CD14-positive monocyte (primary cell): ENCODE measurements around the gene ZEB1. TPM values are rescaled to one million over a fixed set of nuclear protein-coding genes. Genes with fewer than 3 reads are reported as not detected.

Source experiments
- DNase-seq, 3 donors: peaks; one replicate each; pipeline ENCODE4 v3.0.0-alpha.2; 2011 to 2022
- H2AFZ ChIP-seq: 2 replicates; pipeline ENCODE4 v1.6.0; 2012; ENCODE audit warnings: mild to moderate bottlenecking, low read depth, low read length, inconsistent platforms; ENCODE audit not compliant: insufficient read depth, poor library complexity, severe bottlenecking
- H3K27ac ChIP-seq, 2 donors: 1 replicate in 1 of 2; 2 replicates in 1 of 2; pipeline ENCODE4 v1.5.1; 2012 to 2013; ENCODE audit warnings: low read length in 2 of 2, control low read depth in 1 of 2, inconsistent platforms in 1 of 2, low read depth in 1 of 2, mild to moderate bottlenecking in 1 of 2
- H3K27me3 ChIP-seq, 2 donors: one replicate each; pipeline versions ENCODE4 v1.6.0 to v1.6.1; 2011 to 2013; ENCODE audit warnings: low read length in 2 of 2; ENCODE audit not compliant: control insufficient read depth in 2 of 2, insufficient read depth in 2 of 2
- H3K36me3 ChIP-seq, 2 donors: replicated peaks in 1 of 2; 1 replicate in 1 of 2; 2 replicates in 1 of 2; pipeline versions ENCODE4 v1.5.1 to v1.6.1; 2012 to 2013; ENCODE audit warnings: low read length in 2 of 2, control low read depth in 1 of 2, inconsistent platforms in 1 of 2, mild to moderate bottlenecking in 1 of 2; ENCODE audit not compliant: insufficient read depth in 2 of 2, control insufficient read depth in 1 of 2
- H3K4me1 ChIP-seq, 2 donors: 1 replicate in 1 of 2; 2 replicates in 1 of 2; pipeline versions ENCODE4 v1.5.1 to v1.6.1; 2012 to 2013; ENCODE audit warnings: low read length in 2 of 2, control low read depth in 1 of 2, inconsistent platforms in 1 of 2, mild to moderate bottlenecking in 1 of 2, moderate library complexity in 1 of 2; ENCODE audit not compliant: insufficient read depth in 2 of 2, control insufficient read depth in 1 of 2
- H3K4me2 ChIP-seq: replicated peaks from 2 replicates; pipeline ENCODE3; 2012; ENCODE audit warnings: low read length, moderate library complexity, mild to moderate bottlenecking; ENCODE audit not compliant: poor library complexity, severe bottlenecking; ENCODE audit errors: extremely low read depth
- H3K4me3 ChIP-seq, 3 experiments: fragments of 200-600 bp in 1 of 3; sonication (generic) in 1 of 3; replicated peaks in 1 of 3; 1 replicate in 2 of 3; 2 replicates in 1 of 3; pipeline ENCODE4 v1.5.1; 2011 to 2013; ENCODE audit warnings: low read length in 3 of 3, mild to moderate bottlenecking in 3 of 3, control low read depth in 2 of 3, low read depth in 2 of 3, inconsistent platforms in 1 of 3, moderate library complexity in 1 of 3
- H3K79me2 ChIP-seq: 2 replicates; pipeline ENCODE4 v1.6.0; 2012; ENCODE audit warnings: mild to moderate bottlenecking, control low read depth, inconsistent platforms, low read length, moderate library complexity; ENCODE audit not compliant: insufficient read depth
- H3K9ac ChIP-seq: 2 replicates; pipeline ENCODE4 v1.6.0; 2017; ENCODE audit warnings: low read length, mild to moderate bottlenecking; ENCODE audit not compliant: insufficient read depth, poor library complexity, severe bottlenecking
- H3K9me3 ChIP-seq, 2 donors: replicated peaks in 1 of 2; 1 replicate in 1 of 2; 2 replicates in 1 of 2; pipeline versions ENCODE4 v1.5.1 to v1.6.1; 2012 to 2013; ENCODE audit warnings: low read length in 2 of 2, control low read depth in 1 of 2; ENCODE audit not compliant: control insufficient read depth in 1 of 2, insufficient read depth in 1 of 2
- H4K20me1 ChIP-seq: 2 replicates; pipeline ENCODE4 v1.6.0; 2012; ENCODE audit warnings: mild to moderate bottlenecking, low read length, control low read depth, moderate library complexity; ENCODE audit not compliant: insufficient read depth
- H3K27ac Mint-ChIP-seq, 7 donors: one replicate each; pipeline ENCODE4 v1.8.0; 2020; ENCODE audit warnings: mild to moderate bottlenecking in 7 of 7, mixed read lengths in 7 of 7, moderate library complexity in 6 of 7, inconsistent platforms in 2 of 7
- H3K27me3 Mint-ChIP-seq, 3 donors: one replicate each; pipeline ENCODE4 v1.8.0; 2021 to 2022; ENCODE audit warnings: low read depth in 3 of 3, mild to moderate bottlenecking in 3 of 3, mixed read lengths in 3 of 3, moderate library complexity in 3 of 3, inconsistent platforms in 1 of 3
- H3K36me3 Mint-ChIP-seq, 2 donors: one replicate each; pipeline ENCODE4 v1.8.0; 2020; ENCODE audit warnings: mixed read lengths in 2 of 2, inconsistent platforms in 1 of 2, mild to moderate bottlenecking in 1 of 2
- H3K4me1 Mint-ChIP-seq: one replicate; pipeline ENCODE4 v1.8.0; 2020; ENCODE audit warnings: mild to moderate bottlenecking, mixed read lengths
- H3K4me3 Mint-ChIP-seq, 2 donors: one replicate each; pipeline ENCODE4 v1.8.0; 2020; ENCODE audit warnings: mild to moderate bottlenecking in 2 of 2, mixed read lengths in 2 of 2, moderate library complexity in 1 of 2
- H3K9me3 Mint-ChIP-seq, 7 donors: one replicate each; pipeline ENCODE4 v1.8.0; 2020 to 2022; ENCODE audit warnings: mixed read lengths in 7 of 7, mild to moderate bottlenecking in 6 of 7, moderate library complexity in 6 of 7, inconsistent platforms in 2 of 7
- CTCF ChIP-seq: fragments of 200-600 bp; IDR thresholded peaks from one replicate; pipeline ENCODE4 v1.8.0; 2022; ENCODE audit warnings: antibody characterized with exemption, mild to moderate bottlenecking
- WGBS: methylation state at CpG from one replicate; pipeline ENCODE4 v1.1.5; 2013; ENCODE audit warnings: missing lambda C conversion rate; ENCODE audit not compliant: insufficient coverage; 5-methylcytosine and 5-hydroxymethylcytosine counted together
- intact Hi-C, 2 donors: fragments of 100-400 bp; cut with micrococcal nuclease; formaldehyde crosslinking; loops; one replicate each; pipeline versions ENCODE4 v1.15.0 to v1.15.1; 2023
- polyA plus RNA-seq, 3 donors: library from polyadenylated mRNA; depleted of rRNA in 1 of 3; unstranded in 2 of 3; stranded (reverse) in 1 of 3; fragments of 300-500 nt in 2 of 3; fragments of >200 nt in 1 of 3; fragmentation: Illumina TruSeq in 2 of 3; gene quantifications; 1 replicate in 2 of 3; 2 replicates in 1 of 3; pipeline ENCODE4 v1.2.3, GENCODE V29; 2012 to 2021

Gene ZEB1
- polyA plus RNA-seq, 3 donors, result 0.13 to 0.20 TPM; not detected in 1

- Histone ChIP-seq H3K79me2 (no peaks in the 10 kb centered on the region), H3K27ac (no peak overlapping the region), H3K36me3 (no peaks in the 10 kb centered on the region), H3K4me2 (no peak overlapping the region), H3K4me1 (no peaks in the 10 kb centered on the region), H2AFZ (no peak overlapping the region), H4K20me1 (no peaks in the 10 kb centered on the region), H3K9me3 (no peaks in the 10 kb centered on the region), H3K27me3 (no peaks in the 10 kb centered on the region), H3K4me3 (no peak overlapping the region), H3K9ac (no peak overlapping the region)
- H3K9me3 Mint-ChIP-seq, result no peaks in the 10 kb centered on the region
- peaks cover 11% of the 10 kb centered on the region for H3K4me1 Mint-ChIP-seq
- no peak overlapping the region for H3K27ac Mint-ChIP-seq
- H3K27me3 Mint-ChIP-seq, result no peaks in the 10 kb centered on the region
- WGBS, result no CpG with 5 or more reads among the region's 1 CpG
- H3K4me3 Mint-ChIP-seq, result no peak overlapping the region
- intact Hi-C loops, result no loop called here
- no peak for DNase-seq
- no peak for TF ChIP-seq CTCF
- H3K36me3 Mint-ChIP-seq, result no peaks in the 10 kb centered on the region
Measured at GRCh38 chr10:31345886-31346285, 26.9 kb downstream of the ZEB1 start.

GRCh38 chr10:31346953-31347352, 27.9 kb downstream of the ZEB1 start:
- Histone ChIP-seq H2AFZ (no peak overlapping the region), H3K4me1 (no peaks in the 10 kb centered on the region), H3K9ac (no peak overlapping the region), H3K79me2 (no peaks in the 10 kb centered on the region), H3K4me2 (no peak overlapping the region), H3K27ac (no peak overlapping the region), H3K4me3 (no peak overlapping the region), H3K27me3 (no peaks in the 10 kb centered on the region), H3K9me3 (no peaks in the 10 kb centered on the region), H4K20me1 (no peaks in the 10 kb centered on the region), H3K36me3 (no peaks in the 10 kb centered on the region)
- no peak for TF ChIP-seq CTCF
- no peaks in the 10 kb centered on the region for H3K36me3 Mint-ChIP-seq
- peaks cover 11% of the 10 kb centered on the region for H3K4me1 Mint-ChIP-seq
- WGBS, result no CpG with 5 or more reads among the region's 1 CpG
- H3K9me3 Mint-ChIP-seq, result no peaks in the 10 kb centered on the region
- H3K4me3 Mint-ChIP-seq, result no peak overlapping the region
- DNase-seq, result no peak
- intact Hi-C loops, result no loop called here
- H3K27ac Mint-ChIP-seq, result no peak overlapping the region
- H3K27me3 Mint-ChIP-seq, result no peaks in the 10 kb centered on the region
